ENCODE measurements around the gene PPP1R9B. TPM values are rescaled to one million over a fixed set of nuclear protein-coding genes. Genes with fewer than 3 reads are reported as not detected.

PPP1R9B gene
- total and polyA plus RNA-seq, 5 donors from 2014 or later = 0.41 to 85.4 (median 0.45) TPM

DNA sequence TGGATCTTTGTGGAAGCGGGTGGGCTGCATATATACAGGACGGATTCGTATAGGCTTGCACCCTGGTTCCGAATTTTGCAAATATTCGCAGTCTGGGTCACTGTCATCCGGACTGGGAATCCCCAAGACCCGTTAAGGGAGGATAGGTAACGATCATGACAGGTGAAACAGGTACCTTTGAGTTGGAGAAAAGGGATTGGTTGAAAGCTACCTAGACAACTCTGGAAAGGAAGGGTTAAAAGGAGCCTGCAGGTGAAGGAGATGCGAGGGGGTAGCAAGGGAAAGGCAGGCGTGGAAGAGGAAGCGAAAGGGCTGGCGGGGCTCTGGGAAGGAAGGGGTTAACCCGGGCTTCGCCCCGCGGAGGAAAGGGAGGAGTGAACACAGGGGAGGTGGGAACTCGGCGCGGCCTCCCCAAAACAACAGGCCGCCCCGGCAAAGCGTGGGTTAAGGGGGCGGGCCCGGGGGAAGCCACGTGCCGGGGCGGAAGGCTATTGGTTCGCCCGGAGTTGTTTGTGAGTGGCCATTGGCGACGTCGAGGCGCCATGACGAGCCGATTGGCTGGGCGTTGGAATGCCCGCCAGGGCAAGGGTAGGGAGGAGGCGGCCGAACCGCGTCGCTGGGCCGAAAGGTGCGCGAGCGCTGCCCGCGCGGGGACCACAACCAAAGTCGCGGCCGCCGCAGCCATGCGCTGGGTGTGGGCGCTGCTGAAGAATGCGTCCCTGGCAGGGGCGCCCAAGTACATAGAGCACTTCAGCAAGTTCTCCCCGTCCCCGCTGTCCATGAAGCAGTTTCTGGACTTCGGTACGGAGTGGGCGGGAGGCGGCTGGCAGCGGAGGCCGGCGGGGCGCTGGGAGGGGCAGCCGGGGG, 55.5 kb downstream of the PPP1R9B start, which contains the start of gene PDK2:
Gene PDK2, plus strand, starts transcription at position 599 of the 867 bp plus-strand sequence. Its CDS starts 85 bp downstream, at position 684.
- Mint-ChIP-seq H3K27me3 (no peaks in the 10 kb centered on the region), H3K36me3 (peaks cover 7% of the 10 kb centered on the region), H3K4me3 (peak within 1 kb of the TSS; percentile 95 to 99 (median 99)), H3K9me3 (no peaks in the 10 kb centered on the region), H3K4me1 (peaks cover 0 to 45% (median 18%) of the 10 kb centered on the region in 4 donors), H3K27ac (peak within 1 kb of the TSS; percentile 97)
- peak; percentile 95 to 98 for ATAC-seq (ENCODE audit: low read depth in 2 of 2)
- Histone ChIP-seq H3K9me3 (ENCODE audit: control insufficient read depth in 2 of 2, low read length in 2 of 2) (no peaks in the 10 kb centered on the region), H3K4me1 (ENCODE audit: control insufficient read depth, insufficient read depth, low read length, poor library complexity, severe bottlenecking) (peaks cover 22% of the 10 kb centered on the region), H3K27ac (ENCODE audit: insufficient read depth, low read length, poor library complexity, severe bottlenecking) (peak within 1 kb of the TSS; percentile 88), H3K4me3 (ENCODE audit: low read depth, low read length) (peak within 1 kb of the TSS; percentile 99), H3K36me3 (ENCODE audit: control insufficient read depth, insufficient read depth, low read length) (peaks cover 20% of the 10 kb centered on the region), H3K27me3 (ENCODE audit: control insufficient read depth, insufficient read depth, low read length) (no peaks in the 10 kb centered on the region)
- DNase-seq = peak; percentile 95 to 98 (median 98)

DNA sequence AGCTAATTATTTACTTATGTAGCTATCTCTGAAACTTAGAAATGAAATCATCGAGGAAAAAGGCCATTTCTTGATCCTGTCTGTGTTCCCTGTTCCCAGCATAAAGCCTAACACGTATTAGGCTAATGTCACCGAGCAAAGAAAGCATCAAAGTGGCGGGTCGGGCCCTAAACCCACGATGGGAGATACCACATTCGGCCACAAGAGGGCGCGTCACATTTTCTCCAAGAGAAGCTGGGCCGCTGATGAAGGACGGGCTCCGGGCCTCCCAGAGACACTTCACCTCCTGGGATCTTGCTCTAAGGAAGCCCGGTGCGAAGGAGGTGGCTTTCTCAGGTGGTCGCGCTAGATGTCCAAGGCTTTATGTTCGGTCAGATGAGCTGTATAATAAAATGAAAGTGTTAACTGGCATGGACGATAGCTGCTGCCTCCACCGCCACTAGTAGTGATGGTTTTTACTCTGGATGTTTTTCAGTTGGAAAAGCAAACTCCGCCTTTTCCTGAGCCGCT, 56.2 kb downstream of the PPP1R9B start:
- peaks cover 22% of the 10 kb centered on the region for H3K4me1 ChIP-seq (ENCODE audit: control insufficient read depth, insufficient read depth, low read length, poor library complexity, severe bottlenecking)
- H3K36me3 ChIP-seq (ENCODE audit: control insufficient read depth, insufficient read depth, low read length) = peaks cover 16% of the 10 kb centered on the region
- Mint-ChIP-seq H3K4me1 (peaks cover 0 to 40% (median 17%) of the 10 kb centered on the region in 4 donors), H3K9me3 (no peaks in the 10 kb centered on the region), H3K27ac (peak overlapping the region; percentile 69 to 97 (median 97)), H3K36me3 (peaks cover 4% of the 10 kb centered on the region), H3K27me3 (no peaks in the 10 kb centered on the region), H3K4me3 (peak overlapping the region; percentile 95 to 99 (median 99))
- ATAC-seq (ENCODE audit: low read depth in 2 of 2) (peak; percentile 25 to 35), DNase-seq (peak; percentile 82 to 89 (median 88))
- H3K27me3 ChIP-seq (ENCODE audit: control insufficient read depth, insufficient read depth, low read length) = no peaks in the 10 kb centered on the region
- peak overlapping the region; percentile 99 for H3K4me3 ChIP-seq (ENCODE audit: low read depth, low read length)
- H3K27ac ChIP-seq (ENCODE audit: insufficient read depth, low read length, poor library complexity, severe bottlenecking) = peak overlapping the region; percentile 88
- no peaks in the 10 kb centered on the region for H3K9me3 ChIP-seq (ENCODE audit: control insufficient read depth in 2 of 2, low read length in 2 of 2)

GRCh38 chr17:50093807-50094206, 56.7 kb downstream of the PPP1R9B start:
- peak overlapping the region; percentile 99 for H3K4me3 ChIP-seq (ENCODE audit: low read depth, low read length)
- Mint-ChIP-seq H3K4me3 (peak overlapping the region; percentile 95 to 99 (median 99)), H3K27me3 (no peaks in the 10 kb centered on the region), H3K36me3 (peaks cover 4% of the 10 kb centered on the region), H3K27ac (peak overlapping the region in 1 of 3 donors; percentile 97), H3K4me1 (peaks cover 0 to 40% (median 16%) of the 10 kb centered on the region in 4 donors), H3K9me3 (no peaks in the 10 kb centered on the region)
- no peaks in the 10 kb centered on the region for H3K27me3 ChIP-seq (ENCODE audit: control insufficient read depth, insufficient read depth, low read length)
- H3K27ac ChIP-seq (ENCODE audit: insufficient read depth, low read length, poor library complexity, severe bottlenecking) = peak overlapping the region; percentile 88
- no peaks in the 10 kb centered on the region for H3K9me3 ChIP-seq (ENCODE audit: control insufficient read depth in 2 of 2, low read length in 2 of 2)
- DNase-seq (no peak), ATAC-seq (ENCODE audit: low read depth in 2 of 2) (no peak)
- H3K36me3 ChIP-seq (ENCODE audit: control insufficient read depth, insufficient read depth, low read length) = peaks cover 11% of the 10 kb centered on the region
- H3K4me1 ChIP-seq (ENCODE audit: control insufficient read depth, insufficient read depth, low read length, poor library complexity, severe bottlenecking) = peaks cover 22% of the 10 kb centered on the region

DNA sequence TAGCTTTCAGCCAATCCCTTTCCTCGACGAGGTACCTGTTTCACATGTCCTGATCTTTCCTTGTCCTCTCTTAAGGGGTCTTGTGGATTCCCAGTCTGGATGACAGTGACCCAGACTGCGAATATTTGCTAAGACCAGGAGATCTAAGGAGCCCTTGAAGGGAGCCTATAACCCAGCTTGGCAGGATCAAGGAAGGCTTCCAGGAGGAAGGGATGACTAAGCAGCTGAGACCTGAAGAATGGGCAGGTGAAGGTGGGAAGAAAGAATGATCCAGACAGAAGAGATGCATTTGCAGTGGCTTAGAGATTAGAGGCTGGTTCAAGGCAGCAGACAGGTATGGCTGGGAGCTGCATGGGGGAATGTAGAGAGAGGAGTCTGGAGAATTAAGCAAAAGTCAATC, 57.2 kb downstream of the PPP1R9B start:
- H3K4me3 Mint-ChIP-seq = peak overlapping the region in 3 of 4 donors; percentile 23 to 83 (median 35)
- no peak for DNase-seq
- Histone ChIP-seq H3K36me3 (ENCODE audit: control insufficient read depth, insufficient read depth, low read length) (peaks cover 6% of the 10 kb centered on the region), H3K4me3 (ENCODE audit: low read depth, low read length) (no peak overlapping the region), H3K4me1 (ENCODE audit: control insufficient read depth, insufficient read depth, low read length, poor library complexity, severe bottlenecking) (peaks cover 22% of the 10 kb centered on the region), H3K27me3 (ENCODE audit: control insufficient read depth, insufficient read depth, low read length) (no peaks in the 10 kb centered on the region), H3K9me3 (ENCODE audit: control insufficient read depth in 2 of 2, low read length in 2 of 2) (no peaks in the 10 kb centered on the region), H3K27ac (ENCODE audit: insufficient read depth, low read length, poor library complexity, severe bottlenecking) (no peak overlapping the region)
- H3K27me3 Mint-ChIP-seq = no peaks in the 10 kb centered on the region
- H3K9me3 Mint-ChIP-seq = no peaks in the 10 kb centered on the region
- no peak overlapping the region for H3K27ac Mint-ChIP-seq
- H3K4me1 Mint-ChIP-seq = peaks cover 0 to 35% (median 14%) of the 10 kb centered on the region in 4 donors
- no peaks in the 10 kb centered on the region for H3K36me3 Mint-ChIP-seq
- no peak for ATAC-seq (ENCODE audit: low read depth in 2 of 2)

GRCh38 chr17:50091918-50092285, 58.6 kb downstream of the PPP1R9B start:
- Mint-ChIP-seq H3K27me3 (no peaks in the 10 kb centered on the region), H3K9me3 (no peaks in the 10 kb centered on the region), H3K4me1 (peaks cover 0 to 28% (median 15%) of the 10 kb centered on the region in 4 donors), H3K36me3 (no peaks in the 10 kb centered on the region), H3K27ac (no peak overlapping the region), H3K4me3 (peak overlapping the region in 1 of 4 donors; percentile 74)
- no peak for DNase-seq
- no peak overlapping the region for H3K4me3 ChIP-seq (ENCODE audit: low read depth, low read length)
- no peak for ATAC-seq (ENCODE audit: low read depth in 2 of 2)
- no peaks in the 10 kb centered on the region for H3K9me3 ChIP-seq (ENCODE audit: control insufficient read depth in 2 of 2, low read length in 2 of 2)
- H3K27me3 ChIP-seq (ENCODE audit: control insufficient read depth, insufficient read depth, low read length) = no peaks in the 10 kb centered on the region
- no peaks in the 10 kb centered on the region for H3K36me3 ChIP-seq (ENCODE audit: control insufficient read depth, insufficient read depth, low read length)
- no peak overlapping the region for H3K27ac ChIP-seq (ENCODE audit: insufficient read depth, low read length, poor library complexity, severe bottlenecking)
- peaks cover 21% of the 10 kb centered on the region for H3K4me1 ChIP-seq (ENCODE audit: control insufficient read depth, insufficient read depth, low read length, poor library complexity, severe bottlenecking)

GRCh38 chr17:50090971-50091917, 59.2 kb downstream of the PPP1R9B start:
- no peaks in the 10 kb centered on the region for H3K9me3 Mint-ChIP-seq
- peaks cover 14% of the 10 kb centered on the region for H3K4me1 ChIP-seq (ENCODE audit: control insufficient read depth, insufficient read depth, low read length, poor library complexity, severe bottlenecking)
- ATAC-seq (ENCODE audit: low read depth in 2 of 2) (no peak), DNase-seq (no peak)
- H3K4me3 ChIP-seq (ENCODE audit: low read depth, low read length) = no peak overlapping the region
- no peak overlapping the region for H3K27ac Mint-ChIP-seq
- H3K27ac ChIP-seq (ENCODE audit: insufficient read depth, low read length, poor library complexity, severe bottlenecking) = no peak overlapping the region
- H3K4me3 Mint-ChIP-seq = peak overlapping the region in 1 of 4 donors; percentile 74
- H3K27me3 ChIP-seq (ENCODE audit: control insufficient read depth, insufficient read depth, low read length) = no peaks in the 10 kb centered on the region
- peaks cover 0 to 24% (median 12%) of the 10 kb centered on the region in 4 donors for H3K4me1 Mint-ChIP-seq
- no peaks in the 10 kb centered on the region for H3K36me3 ChIP-seq (ENCODE audit: control insufficient read depth, insufficient read depth, low read length)
- no peaks in the 10 kb centered on the region for H3K36me3 Mint-ChIP-seq
- no peaks in the 10 kb centered on the region for H3K9me3 ChIP-seq (ENCODE audit: control insufficient read depth in 2 of 2, low read length in 2 of 2)
- no peaks in the 10 kb centered on the region for H3K27me3 Mint-ChIP-seq

DNA sequence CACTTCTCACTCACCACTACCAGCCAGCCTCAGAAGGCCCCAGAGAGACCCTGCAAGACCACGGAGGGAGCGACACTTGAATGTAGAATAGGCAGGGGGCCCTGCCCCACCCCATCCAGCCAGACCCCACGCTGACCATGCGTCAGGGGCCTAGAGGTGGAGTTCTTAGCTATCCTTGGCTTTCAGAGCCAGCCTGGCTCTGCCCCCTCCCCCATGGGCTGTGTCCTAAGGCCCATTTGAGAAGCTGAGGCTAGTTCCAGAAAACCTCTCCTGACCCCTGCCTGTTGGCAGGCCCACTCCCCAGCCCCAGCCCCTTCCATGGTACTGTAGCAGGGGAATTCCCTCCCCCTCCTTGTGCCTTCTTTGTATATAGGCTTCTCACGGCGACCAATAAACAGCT, 60.4 kb downstream of the PPP1R9B start:
- Mint-ChIP-seq H3K27ac (no peak overlapping the region), H3K36me3 (no peaks in the 10 kb centered on the region), H3K4me1 (peaks cover 0 to 12% (median 6%) of the 10 kb centered on the region in 4 donors), H3K9me3 (no peaks in the 10 kb centered on the region), H3K4me3 (no peak overlapping the region), H3K27me3 (no peaks in the 10 kb centered on the region)
- Histone ChIP-seq H3K4me3 (ENCODE audit: low read depth, low read length) (no peak overlapping the region), H3K4me1 (ENCODE audit: control insufficient read depth, insufficient read depth, low read length, poor library complexity, severe bottlenecking) (peaks cover 4% of the 10 kb centered on the region), H3K27me3 (ENCODE audit: control insufficient read depth, insufficient read depth, low read length) (no peaks in the 10 kb centered on the region), H3K36me3 (ENCODE audit: control insufficient read depth, insufficient read depth, low read length) (no peaks in the 10 kb centered on the region), H3K27ac (ENCODE audit: insufficient read depth, low read length, poor library complexity, severe bottlenecking) (no peak overlapping the region), H3K9me3 (ENCODE audit: control insufficient read depth in 2 of 2, low read length in 2 of 2) (no peaks in the 10 kb centered on the region)
- ATAC-seq (ENCODE audit: low read depth in 2 of 2) (no peak), DNase-seq (no peak)
